ENCODE measurements around the gene ATP13A3.

Gene ATP13A3

GRCh38 chr3:194465246-194465645 is 21.6 kb downstream of the ATP13A3 start:
- TF ChIP-seq RARB (CRISPR knock-in tag; IDR thresholded peaks at IDR 0.05) (no peak), GLIS3 (CRISPR knock-in tag; IDR thresholded peaks at IDR 0.05) (no peak), ARNTL (CRISPR knock-in tag; IDR thresholded peaks at IDR 0.05; ENCODE audit: borderline replicate concordance, low read depth) (no peak), ISL1 (CRISPR knock-in tag; IDR thresholded peaks at IDR 0.05) (no peak), ZNF8 (CRISPR knock-in tag; IDR thresholded peaks at IDR 0.05) (no peak), TOX (CRISPR knock-in tag; IDR thresholded peaks at IDR 0.05; ENCODE audit: borderline replicate concordance) (no peak), ZFP3 (CRISPR knock-in tag; IDR thresholded peaks at IDR 0.05) (no peak), ZC3H10 (CRISPR knock-in tag; IDR thresholded peaks at IDR 0.05) (no peak), PPARA (CRISPR knock-in tag; IDR thresholded peaks at IDR 0.05; ENCODE audit: borderline replicate concordance) (no peak), BACH2 (CRISPR knock-in tag; IDR thresholded peaks at IDR 0.05; ENCODE audit: borderline replicate concordance) (no peak), TCF4 (CRISPR knock-in tag; IDR thresholded peaks at IDR 0.05; ENCODE audit: borderline replicate concordance) (no peak), ZNF70 (CRISPR knock-in tag; IDR thresholded peaks at IDR 0.05) (no peak), SNAI2 (CRISPR knock-in tag; IDR thresholded peaks at IDR 0.05) (no peak), ESRRG (CRISPR knock-in tag; IDR thresholded peaks at IDR 0.05) (no peak), ZFP30 (CRISPR knock-in tag; IDR thresholded peaks at IDR 0.05) (no peak), PATZ1 (CRISPR knock-in tag; IDR thresholded peaks at IDR 0.05; ENCODE audit: borderline replicate concordance) (no peak), OSR1 (CRISPR knock-in tag; IDR thresholded peaks at IDR 0.05) (no peak), POU6F1 (CRISPR knock-in tag; IDR thresholded peaks at IDR 0.05; ENCODE audit: borderline replicate concordance, low read depth) (no peak)
- TF ChIP-seq, protein P1, sequence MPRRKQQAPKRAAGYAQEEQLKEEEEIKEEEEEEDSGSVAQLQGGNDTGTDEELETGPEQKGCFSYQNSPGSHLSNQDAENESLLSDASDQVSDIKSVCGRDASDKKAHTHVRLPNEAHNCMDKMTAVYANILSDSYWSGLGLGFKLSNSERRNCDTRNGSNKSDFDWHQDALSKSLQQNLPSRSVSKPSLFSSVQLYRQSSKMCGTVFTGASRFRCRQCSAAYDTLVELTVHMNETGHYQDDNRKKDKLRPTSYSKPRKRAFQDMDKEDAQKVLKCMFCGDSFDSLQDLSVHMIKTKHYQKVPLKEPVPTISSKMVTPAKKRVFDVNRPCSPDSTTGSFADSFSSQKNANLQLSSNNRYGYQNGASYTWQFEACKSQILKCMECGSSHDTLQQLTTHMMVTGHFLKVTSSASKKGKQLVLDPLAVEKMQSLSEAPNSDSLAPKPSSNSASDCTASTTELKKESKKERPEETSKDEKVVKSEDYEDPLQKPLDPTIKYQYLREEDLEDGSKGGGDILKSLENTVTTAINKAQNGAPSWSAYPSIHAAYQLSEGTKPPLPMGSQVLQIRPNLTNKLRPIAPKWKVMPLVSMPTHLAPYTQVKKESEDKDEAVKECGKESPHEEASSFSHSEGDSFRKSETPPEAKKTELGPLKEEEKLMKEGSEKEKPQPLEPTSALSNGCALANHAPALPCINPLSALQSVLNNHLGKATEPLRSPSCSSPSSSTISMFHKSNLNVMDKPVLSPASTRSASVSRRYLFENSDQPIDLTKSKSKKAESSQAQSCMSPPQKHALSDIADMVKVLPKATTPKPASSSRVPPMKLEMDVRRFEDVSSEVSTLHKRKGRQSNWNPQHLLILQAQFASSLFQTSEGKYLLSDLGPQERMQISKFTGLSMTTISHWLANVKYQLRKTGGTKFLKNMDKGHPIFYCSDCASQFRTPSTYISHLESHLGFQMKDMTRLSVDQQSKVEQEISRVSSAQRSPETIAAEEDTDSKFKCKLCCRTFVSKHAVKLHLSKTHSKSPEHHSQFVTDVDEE (CRISPR knock-in tag; IDR thresholded peaks at IDR 0.05), result no peak
- TF ChIP-seq, protein P2, sequence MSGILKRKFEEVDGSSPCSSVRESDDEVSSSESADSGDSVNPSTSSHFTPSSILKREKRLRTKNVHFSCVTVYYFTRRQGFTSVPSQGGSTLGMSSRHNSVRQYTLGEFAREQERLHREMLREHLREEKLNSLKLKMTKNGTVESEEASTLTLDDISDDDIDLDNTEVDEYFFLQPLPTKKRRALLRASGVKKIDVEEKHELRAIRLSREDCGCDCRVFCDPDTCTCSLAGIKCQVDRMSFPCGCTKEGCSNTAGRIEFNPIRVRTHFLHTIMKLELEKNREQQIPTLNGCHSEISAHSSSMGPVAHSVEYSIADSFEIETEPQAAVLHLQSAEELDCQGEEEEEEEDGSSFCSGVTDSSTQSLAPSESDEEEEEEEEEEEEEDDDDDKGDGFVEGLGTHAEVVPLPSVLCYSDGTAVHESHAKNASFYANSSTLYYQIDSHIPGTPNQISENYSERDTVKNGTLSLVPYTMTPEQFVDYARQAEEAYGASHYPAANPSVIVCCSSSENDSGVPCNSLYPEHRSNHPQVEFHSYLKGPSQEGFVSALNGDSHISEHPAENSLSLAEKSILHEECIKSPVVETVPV (CRISPR knock-in tag; IDR thresholded peaks at IDR 0.05), result no peak
- no peak for ATAC-seq

- no peak for ATAC-seq
- no peak for TF ChIP-seq CSDC2 (CRISPR knock-in tag; IDR thresholded peaks at IDR 0.05)
- no peak for TF ChIP-seq CREB5 (CRISPR knock-in tag; IDR thresholded peaks at IDR 0.05; ENCODE audit: low read depth)
- no peak for TF ChIP-seq ZC3H10 (CRISPR knock-in tag; IDR thresholded peaks at IDR 0.05)
- no peak for TF ChIP-seq ZFP3 (CRISPR knock-in tag; IDR thresholded peaks at IDR 0.05)
- no peak for TF ChIP-seq PATZ1 (CRISPR knock-in tag; IDR thresholded peaks at IDR 0.05; ENCODE audit: borderline replicate concordance)
- no peak for TF ChIP-seq POU6F1 (CRISPR knock-in tag; IDR thresholded peaks at IDR 0.05; ENCODE audit: borderline replicate concordance, low read depth)
- TF ChIP-seq, protein P2 (CRISPR knock-in tag; IDR thresholded peaks at IDR 0.05), result no peak
- TF ChIP-seq ESRRG (CRISPR knock-in tag; IDR thresholded peaks at IDR 0.05), result no peak
- no peak for TF ChIP-seq BACH2 (CRISPR knock-in tag; IDR thresholded peaks at IDR 0.05; ENCODE audit: borderline replicate concordance)
- no peak for TF ChIP-seq ZFP30 (CRISPR knock-in tag; IDR thresholded peaks at IDR 0.05)
- no peak for TF ChIP-seq RARB (CRISPR knock-in tag; IDR thresholded peaks at IDR 0.05)
- TF ChIP-seq TOX (CRISPR knock-in tag; IDR thresholded peaks at IDR 0.05; ENCODE audit: borderline replicate concordance), result no peak
Observed at GRCh38 chr3:194464692-194465091, 22.1 kb downstream of the ATP13A3 start.
